ENCODE results near the gene SRI.

DNA sequence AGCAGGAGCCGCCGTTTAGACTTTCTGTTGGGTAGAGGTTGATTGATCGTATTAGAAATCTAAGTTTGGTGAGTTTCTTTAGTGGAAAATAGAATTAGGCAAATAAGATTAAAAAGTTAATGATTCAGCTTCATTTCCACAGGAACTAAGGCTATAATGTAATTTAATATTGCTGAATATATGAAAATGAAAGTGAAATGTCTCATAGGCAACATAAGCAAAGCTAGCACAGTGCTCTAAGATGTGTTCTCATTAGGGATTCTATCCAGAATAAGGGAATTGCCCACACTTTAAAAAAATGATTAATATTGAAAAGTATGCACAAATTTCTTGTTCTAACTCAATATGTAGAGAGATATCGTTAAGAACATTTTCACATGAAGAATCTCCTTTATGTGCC, 47.0 kb downstream of the SRI start:
- TF ChIP-seq POLR2A (IDR thresholded peaks at IDR 0.05; ENCODE audit: low read depth) (no peak), EP300 (IDR thresholded peaks at IDR 0.05) (no peak), POLR2AphosphoS5 (IDR thresholded peaks at IDR 0.05) (no peak)
- TF ChIP-seq, protein P1, sequence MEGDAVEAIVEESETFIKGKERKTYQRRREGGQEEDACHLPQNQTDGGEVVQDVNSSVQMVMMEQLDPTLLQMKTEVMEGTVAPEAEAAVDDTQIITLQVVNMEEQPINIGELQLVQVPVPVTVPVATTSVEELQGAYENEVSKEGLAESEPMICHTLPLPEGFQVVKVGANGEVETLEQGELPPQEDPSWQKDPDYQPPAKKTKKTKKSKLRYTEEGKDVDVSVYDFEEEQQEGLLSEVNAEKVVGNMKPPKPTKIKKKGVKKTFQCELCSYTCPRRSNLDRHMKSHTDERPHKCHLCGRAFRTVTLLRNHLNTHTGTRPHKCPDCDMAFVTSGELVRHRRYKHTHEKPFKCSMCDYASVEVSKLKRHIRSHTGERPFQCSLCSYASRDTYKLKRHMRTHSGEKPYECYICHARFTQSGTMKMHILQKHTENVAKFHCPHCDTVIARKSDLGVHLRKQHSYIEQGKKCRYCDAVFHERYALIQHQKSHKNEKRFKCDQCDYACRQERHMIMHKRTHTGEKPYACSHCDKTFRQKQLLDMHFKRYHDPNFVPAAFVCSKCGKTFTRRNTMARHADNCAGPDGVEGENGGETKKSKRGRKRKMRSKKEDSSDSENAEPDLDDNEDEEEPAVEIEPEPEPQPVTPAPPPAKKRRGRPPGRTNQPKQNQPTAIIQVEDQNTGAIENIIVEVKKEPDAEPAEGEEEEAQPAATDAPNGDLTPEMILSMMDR (IDR thresholded peaks at IDR 0.05), result no peak

Measured in esophagus muscularis mucosa (tissue), 4 donors.